ENCODE measurements around the gene OSBPL1A. TPM values are rescaled to one million over a fixed set of nuclear protein-coding genes. Genes with fewer than 3 reads are reported as not detected.

Gene OSBPL1A
- polyA plus RNA-seq, 3 donors from 2014 or later = 0.25 to 2.1 TPM; not detected in 1

DNA sequence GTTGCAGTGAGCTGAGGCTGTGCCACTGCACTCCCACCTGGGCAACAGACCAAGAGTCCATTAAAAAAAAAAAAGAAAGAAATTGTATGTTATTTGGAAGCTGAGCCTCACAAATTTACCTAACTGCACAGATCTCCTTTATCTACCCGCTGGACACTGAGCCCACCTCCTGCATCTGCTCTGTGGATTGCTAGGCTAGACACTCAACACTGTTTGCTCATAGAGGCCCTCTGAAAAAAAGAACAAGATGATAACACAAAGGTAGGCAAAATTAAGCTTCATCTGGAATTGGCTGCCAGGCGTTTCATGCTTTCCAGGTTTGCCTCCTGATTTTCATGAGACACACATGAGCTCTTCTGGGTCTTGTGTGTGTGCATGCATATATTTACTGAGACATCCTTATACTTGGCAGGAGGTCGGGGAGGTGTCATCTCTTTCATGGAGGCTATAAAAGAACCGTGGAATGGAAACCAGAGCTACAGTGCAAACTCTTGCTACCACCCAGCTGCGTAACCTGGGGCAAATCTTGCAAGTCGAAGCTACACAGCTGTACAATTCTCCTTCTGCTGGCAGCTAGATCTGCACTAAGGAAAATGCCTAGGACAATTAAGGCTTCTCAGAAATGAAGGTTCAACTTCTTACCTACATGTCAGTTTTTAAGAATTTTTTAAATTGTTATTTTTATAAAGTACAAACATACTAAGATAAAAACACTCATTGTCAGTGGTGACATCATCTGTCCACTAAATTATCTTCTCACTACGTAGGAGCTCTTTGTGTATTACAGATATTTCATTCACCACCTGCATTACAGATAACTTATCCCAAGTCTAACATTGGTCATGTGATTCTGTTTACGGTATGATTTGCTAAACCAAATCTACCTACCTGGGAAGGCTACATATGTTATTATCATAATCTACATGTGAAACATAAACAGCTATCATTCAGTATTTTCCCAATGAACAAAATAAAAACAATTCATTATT lies 195.6 kb downstream of the OSBPL1A start:
- no peak for DNase-seq
- Mint-ChIP-seq H3K4me1 (no peaks in the 10 kb centered on the region), H3K27me3 (ENCODE audit: low read depth in 3 of 3) (peaks cover 1 to 13% (median 6%) of the 10 kb centered on the region in 3 donors), H3K4me3 (no peak overlapping the region), H3K9me3 (no peaks in the 10 kb centered on the region), H3K27ac (no peak overlapping the region), H3K36me3 (no peaks in the 10 kb centered on the region)

DNA sequence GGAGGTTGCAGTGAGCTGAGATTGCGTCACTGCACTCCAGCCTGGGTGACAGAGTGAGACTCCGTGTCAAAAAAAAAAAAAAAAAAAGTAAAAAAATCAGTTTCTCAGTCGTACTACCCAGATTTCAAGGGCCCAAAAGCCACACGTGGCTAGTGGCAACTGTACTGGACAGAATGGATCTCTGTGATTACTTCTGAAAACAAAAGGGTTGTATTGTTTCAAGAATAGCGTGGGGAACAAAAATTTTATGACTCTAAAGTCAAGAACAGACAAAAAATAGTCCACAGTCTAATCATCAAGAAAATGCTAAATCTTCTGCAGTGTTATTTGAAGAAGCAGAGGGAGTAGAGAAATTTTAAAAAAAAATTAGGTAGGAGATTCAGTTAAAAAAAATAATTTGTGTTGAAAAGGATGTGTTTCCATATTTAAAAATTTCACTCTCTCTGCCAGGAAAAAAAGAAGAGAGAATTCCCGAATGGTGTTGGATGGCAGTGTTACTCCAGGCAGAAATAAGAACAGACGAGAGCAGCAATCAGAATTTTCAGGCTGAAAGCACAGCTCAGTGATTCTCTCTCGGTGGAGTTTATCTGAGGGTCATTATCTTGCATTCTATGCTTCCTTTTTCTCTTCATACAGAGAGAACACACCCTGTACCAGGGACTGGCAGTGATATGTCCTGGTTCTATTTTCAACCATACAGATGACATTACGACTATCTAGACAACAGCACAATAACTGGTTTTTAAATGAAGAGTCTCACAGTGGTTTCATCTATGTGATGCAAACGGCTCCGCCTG lies 196.9 kb downstream of the OSBPL1A start:
- Mint-ChIP-seq H3K4me3 (no peak overlapping the region), H3K36me3 (no peaks in the 10 kb centered on the region), H3K4me1 (no peaks in the 10 kb centered on the region), H3K27ac (no peak overlapping the region), H3K9me3 (no peaks in the 10 kb centered on the region), H3K27me3 (ENCODE audit: low read depth in 3 of 3) (peaks cover 1 to 13% (median 3%) of the 10 kb centered on the region in 3 donors)
- DNase-seq = no peak

DNA sequence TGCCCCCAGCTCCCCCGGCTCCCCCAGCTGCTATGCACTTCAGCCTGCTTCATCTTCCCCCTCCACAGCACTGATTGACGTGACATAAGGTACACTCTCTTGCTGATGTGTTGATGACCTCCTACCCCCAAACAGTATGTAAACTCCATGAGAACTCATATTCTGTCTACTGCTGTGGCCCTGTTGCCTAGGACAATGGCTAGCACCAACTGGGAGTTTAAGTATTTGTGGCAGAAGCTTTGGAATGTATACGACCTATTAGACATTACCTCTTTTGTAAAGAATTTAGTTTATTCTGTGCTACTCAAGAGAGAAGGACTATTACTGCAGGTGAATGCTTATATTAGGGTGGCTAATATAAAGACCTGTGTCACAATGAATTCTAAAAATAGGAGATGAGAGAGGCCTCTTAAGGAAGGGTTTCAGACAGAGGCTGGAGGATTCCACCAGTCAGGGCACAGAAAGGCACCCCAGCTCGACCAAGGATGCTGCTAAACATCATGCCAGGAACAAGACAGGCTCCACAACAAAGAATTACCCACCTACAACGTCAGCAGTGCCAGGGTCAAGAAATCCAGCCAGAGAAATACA lies 198.2 kb downstream of the OSBPL1A start:
- Mint-ChIP-seq H3K4me3 (no peak overlapping the region), H3K9me3 (no peaks in the 10 kb centered on the region), H3K27me3 (ENCODE audit: low read depth in 3 of 3) (peaks cover 1 to 13% (median 6%) of the 10 kb centered on the region in 3 donors), H3K27ac (no peak overlapping the region), H3K36me3 (no peaks in the 10 kb centered on the region), H3K4me1 (no peaks in the 10 kb centered on the region)
- no peak for DNase-seq

DNA sequence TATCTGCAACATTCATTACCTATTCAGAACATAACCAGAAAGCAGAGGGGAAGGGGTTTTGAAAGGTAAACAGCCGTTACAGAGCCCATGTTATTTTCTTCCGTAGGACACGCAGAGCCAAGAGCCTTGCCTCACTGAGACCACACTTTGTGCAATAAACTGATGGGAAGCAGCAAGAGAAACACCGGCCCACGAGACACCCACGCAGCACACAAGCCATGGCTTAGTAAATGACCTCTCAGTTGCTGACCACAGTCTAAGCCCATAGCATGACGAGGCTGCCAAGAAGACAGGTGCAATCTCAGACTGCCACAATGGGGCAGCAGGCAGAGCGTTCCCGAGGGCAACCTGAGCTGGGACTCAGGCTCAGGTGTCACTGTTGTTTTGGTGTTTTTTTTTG lies 199.2 kb downstream of the OSBPL1A start:
- Mint-ChIP-seq H3K9me3 (no peaks in the 10 kb centered on the region), H3K27me3 (ENCODE audit: low read depth in 3 of 3) (peaks cover 1 to 13% (median 6%) of the 10 kb centered on the region in 3 donors), H3K36me3 (no peaks in the 10 kb centered on the region), H3K4me3 (no peak overlapping the region), H3K4me1 (no peaks in the 10 kb centered on the region), H3K27ac (no peak overlapping the region)
- no peak for DNase-seq

DNA sequence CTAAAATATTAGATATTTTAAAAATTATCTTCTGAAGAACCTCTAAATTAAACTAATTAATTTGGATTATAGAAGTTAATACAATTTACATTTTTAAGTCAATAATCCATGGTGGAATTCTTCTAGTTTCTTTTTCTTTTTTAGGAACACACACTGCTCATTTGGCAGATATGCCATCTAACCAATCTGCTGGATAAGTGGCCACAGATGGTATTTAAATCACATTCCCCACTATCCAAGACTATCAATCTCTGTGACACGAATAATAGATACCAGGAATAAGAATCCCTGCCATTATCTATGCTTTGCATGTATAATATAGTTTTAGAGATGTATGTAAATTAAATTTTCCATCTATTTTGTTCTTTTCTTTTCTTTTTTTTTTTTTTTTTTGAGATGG lies 200.2 kb downstream of the OSBPL1A start:
- no peaks in the 10 kb centered on the region for H3K36me3 Mint-ChIP-seq
- no peak overlapping the region for H3K4me3 Mint-ChIP-seq
- H3K4me1 Mint-ChIP-seq = no peaks in the 10 kb centered on the region
- no peak for DNase-seq
- H3K27ac Mint-ChIP-seq = no peak overlapping the region
- peaks cover 1 to 13% (median 7%) of the 10 kb centered on the region in 3 donors for H3K27me3 Mint-ChIP-seq (ENCODE audit: low read depth in 3 of 3)
- H3K9me3 Mint-ChIP-seq = no peaks in the 10 kb centered on the region

- Mint-ChIP-seq H3K27me3 (ENCODE audit: low read depth in 3 of 3) (peaks cover 1 to 13% (median 7%) of the 10 kb centered on the region in 3 donors), H3K36me3 (no peaks in the 10 kb centered on the region)
These were observed 200.9 kb downstream of the OSBPL1A start for GRCh38 chr18:24196764-24197163.

DNA sequence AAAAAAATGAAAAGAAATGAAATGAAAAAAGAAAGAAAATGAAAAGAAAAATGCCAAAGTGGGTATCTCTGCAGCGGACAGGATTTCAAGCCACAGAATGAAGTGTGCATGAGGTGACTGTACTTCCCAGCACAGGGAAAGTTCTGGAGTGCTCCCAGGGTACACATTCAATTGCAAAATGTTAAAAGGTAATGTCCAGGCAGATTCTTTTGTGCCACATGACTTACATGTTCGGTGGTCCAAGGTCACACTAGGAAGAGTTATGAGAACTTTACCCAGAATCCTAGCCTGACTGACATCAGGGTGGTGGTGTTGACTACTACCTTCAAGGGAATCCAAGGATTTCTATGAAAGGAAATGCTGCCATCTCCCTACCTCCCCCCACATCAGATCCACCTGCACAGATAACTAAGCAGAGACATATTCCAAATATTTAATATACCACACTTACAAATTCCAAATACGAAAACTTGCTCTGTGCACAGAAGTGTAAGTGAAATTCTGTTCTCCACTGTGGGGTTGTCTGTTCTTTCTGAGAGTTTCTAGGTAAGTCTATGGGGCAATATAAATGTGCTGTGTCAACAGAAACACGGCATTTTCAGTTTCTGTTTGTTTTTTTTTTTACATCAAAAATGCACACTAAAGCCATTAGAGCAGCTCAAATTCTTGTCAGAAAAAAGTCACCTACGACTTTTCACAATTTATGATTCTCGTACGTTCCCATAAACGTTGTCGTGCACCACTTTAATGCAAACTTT lies 202.1 kb downstream of the OSBPL1A start:
- DNase-seq = no peak
- H3K36me3 Mint-ChIP-seq = no peaks in the 10 kb centered on the region
- H3K4me3 Mint-ChIP-seq = no peak overlapping the region
- H3K9me3 Mint-ChIP-seq = no peaks in the 10 kb centered on the region
- peaks cover 1 to 7% (median 7%) of the 10 kb centered on the region in 3 donors for H3K27me3 Mint-ChIP-seq (ENCODE audit: low read depth in 3 of 3)
- H3K4me1 Mint-ChIP-seq = no peaks in the 10 kb centered on the region
- H3K27ac Mint-ChIP-seq = no peak overlapping the region

More at GRCh38 chr18:24196764-24197163, 200.9 kb downstream of the OSBPL1A start:
- H3K4me3 Mint-ChIP-seq = no peak overlapping the region
- H3K27ac Mint-ChIP-seq = no peak overlapping the region
- no peaks in the 10 kb centered on the region for H3K9me3 Mint-ChIP-seq
- DNase-seq = no peak
- H3K4me1 Mint-ChIP-seq = no peaks in the 10 kb centered on the region

GRCh38 chr18:24190590-24190989 lies 207.0 kb downstream of the OSBPL1A start:
- Mint-ChIP-seq H3K4me1 (no peaks in the 10 kb centered on the region), H3K36me3 (no peaks in the 10 kb centered on the region), H3K4me3 (no peak overlapping the region), H3K27ac (no peak overlapping the region), H3K27me3 (ENCODE audit: low read depth in 3 of 3) (peaks cover 0 to 12% (median 3%) of the 10 kb centered on the region in 3 donors), H3K9me3 (no peaks in the 10 kb centered on the region)
- no peak for DNase-seq

GRCh38 chr18:24189664-24190346 lies 207.8 kb downstream of the OSBPL1A start:
- no peak for DNase-seq
- Mint-ChIP-seq H3K36me3 (no peaks in the 10 kb centered on the region), H3K4me1 (no peaks in the 10 kb centered on the region), H3K4me3 (no peak overlapping the region), H3K27ac (no peak overlapping the region), H3K9me3 (no peaks in the 10 kb centered on the region), H3K27me3 (ENCODE audit: low read depth in 3 of 3) (peaks cover 0 to 8% (median 5%) of the 10 kb centered on the region in 3 donors)

DNA sequence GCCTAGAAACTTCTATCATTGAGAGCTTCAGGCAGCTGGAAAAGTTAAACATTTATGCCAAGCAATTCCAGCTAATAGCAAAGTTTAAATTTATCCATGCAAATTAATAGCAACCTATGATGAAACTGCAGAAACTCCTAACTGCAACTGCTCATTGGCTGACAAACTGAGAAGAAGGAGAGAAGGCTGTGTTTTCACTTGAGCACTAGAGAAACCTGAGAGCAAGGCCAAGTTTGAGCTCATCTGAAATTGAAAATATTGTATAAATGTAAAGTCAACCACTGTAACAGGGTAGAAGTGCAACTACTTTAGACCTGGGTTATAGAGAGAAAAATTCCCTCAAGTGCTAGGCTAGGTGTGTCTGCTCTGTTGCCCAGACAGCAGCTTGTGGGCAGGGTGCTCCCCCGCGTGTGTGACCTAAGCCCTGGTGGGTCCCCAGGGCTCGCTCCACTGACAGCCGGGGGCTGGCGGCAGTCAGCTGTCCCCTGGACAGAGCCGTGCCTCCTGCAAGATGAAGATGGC lies 208.6 kb downstream of the OSBPL1A start:
- H3K4me1 Mint-ChIP-seq = no peaks in the 10 kb centered on the region
- no peak overlapping the region for H3K27ac Mint-ChIP-seq
- H3K27me3 Mint-ChIP-seq (ENCODE audit: low read depth in 3 of 3) = peaks cover 0 to 10% (median 10%) of the 10 kb centered on the region in 3 donors
- no peaks in the 10 kb centered on the region for H3K36me3 Mint-ChIP-seq
- no peak overlapping the region for H3K4me3 Mint-ChIP-seq
- DNase-seq = no peak
- no peaks in the 10 kb centered on the region for H3K9me3 Mint-ChIP-seq

- Mint-ChIP-seq H3K9me3 (no peaks in the 10 kb centered on the region), H3K4me1 (no peaks in the 10 kb centered on the region), H3K27me3 (ENCODE audit: low read depth in 3 of 3) (peaks cover 0 to 10% (median 10%) of the 10 kb centered on the region in 3 donors), H3K4me3 (no peak overlapping the region), H3K27ac (no peak overlapping the region), H3K36me3 (no peaks in the 10 kb centered on the region)
- no peak for DNase-seq
These were observed 209.5 kb downstream of the OSBPL1A start for GRCh38 chr18:24188120-24188519.

DNA sequence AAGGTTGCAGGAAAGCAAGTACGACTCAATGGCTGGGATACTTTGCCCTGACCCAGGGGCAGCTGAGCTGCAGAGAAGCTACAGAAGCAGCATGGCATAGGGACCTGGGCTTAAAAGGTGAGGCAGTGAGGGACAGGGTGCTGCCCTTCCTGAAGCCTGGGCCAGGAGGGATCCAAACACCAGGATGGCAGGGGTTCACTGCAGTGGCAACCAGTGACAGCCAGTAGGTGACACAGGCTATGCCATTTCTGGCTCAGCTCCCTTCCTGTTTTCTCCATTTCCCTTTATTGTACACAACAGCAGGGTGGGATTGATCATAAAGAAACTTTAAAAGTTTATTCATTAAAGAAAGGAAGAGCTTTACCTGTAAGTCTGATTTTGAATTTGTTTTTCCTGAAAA lies 209.9 kb downstream of the OSBPL1A start:
- Mint-ChIP-seq H3K27ac (no peak overlapping the region), H3K9me3 (no peaks in the 10 kb centered on the region), H3K4me1 (no peaks in the 10 kb centered on the region), H3K27me3 (ENCODE audit: low read depth in 3 of 3) (peaks cover 0 to 10% (median 8%) of the 10 kb centered on the region in 3 donors), H3K36me3 (no peaks in the 10 kb centered on the region), H3K4me3 (no peak overlapping the region)
- no peak for DNase-seq
